OCI-LY7 (cell line): Measurements from ENCODE around the gene ABHD1. TPM values are rescaled to one million over a fixed set of nuclear protein-coding genes. Genes with fewer than 3 reads are reported as not detected.

Experiments
- BruUV-seq: library from RNA; stranded (reverse); fragments of 400-500 nt; replicated peaks from 2 replicates; lab custom pipeline; 2021; lab: Mats Ljungman, UMichigan
- CTCF ChIA-PET: fragments of 300-600 bp; sonication (Branson Sonifier 250); formaldehyde crosslinking; loops from one replicate; lab custom pipeline; 2022; ENCODE audit warnings: antibody characterized with exemption; ENCODE audit not compliant: unreplicated experiment; lab: Charles Lee
- POLR2A ChIA-PET: fragments of 300-600 bp; sonication (Branson Sonifier 250); formaldehyde crosslinking; loops from one replicate; lab custom pipeline; 2022; ENCODE audit warnings: antibody characterized with exemption; lab: Charles Lee
- DNase-seq: peaks from one replicate; pipeline ENCODE4 v3.0.0-alpha.2; 2015; ENCODE audit warnings: low spot score
- H2AFZ ChIP-seq: fragments of 200-600 bp; sonication (generic), shearing (Covaris generic); 2 replicates; pipeline ENCODE4 v1.6.1; 2014; ENCODE audit warnings: mild to moderate bottlenecking, antibody characterized with exemption, low read length, moderate library complexity
- H3K27ac ChIP-seq: fragments of 200-600 bp; sonication (generic); 2 replicates; pipeline ENCODE4 v1.5.1; 2014; ENCODE audit warnings: mixed run types, low read depth, mild to moderate bottlenecking, moderate library complexity, low read length, inconsistent platforms; ENCODE audit not compliant: poor library complexity, severe bottlenecking
- H3K36me3 ChIP-seq: fragments of 200-600 bp; sonication (generic); 2 replicates; pipeline ENCODE4 v1.6.1; 2014; ENCODE audit warnings: mild to moderate bottlenecking, antibody characterized with exemption, low read length, moderate library complexity, mixed read lengths; ENCODE audit not compliant: insufficient read depth
- H3K4me1 ChIP-seq: fragments of 200-600 bp; sonication (generic); 2 replicates; pipeline ENCODE4 v1.5.1; 2014; ENCODE audit warnings: mild to moderate bottlenecking, low read length; ENCODE audit not compliant: insufficient read depth, poor library complexity, severe bottlenecking
- H3K4me2 ChIP-seq: fragments of 200-600 bp; sonication (generic); 2 replicates; pipeline ENCODE4 v1.6.1; 2014; ENCODE audit warnings: mild to moderate bottlenecking, low read length
- H3K4me3 ChIP-seq: fragments of 200-600 bp; sonication (generic); 2 replicates; pipeline ENCODE4 v1.5.1; 2014; ENCODE audit warnings: mild to moderate bottlenecking, low read depth, low read length; ENCODE audit not compliant: poor library complexity, severe bottlenecking
- H3K79me2 ChIP-seq: fragments of 200-600 bp; sonication (generic); 2 replicates; pipeline ENCODE4 v1.6.1; 2016; ENCODE audit warnings: low read depth, mild to moderate bottlenecking, low read length, moderate library complexity, mixed read lengths; ENCODE audit not compliant: insufficient read depth
- H3K9me2 ChIP-seq: fragments of 200-600 bp; sonication (generic); 2 replicates; pipeline ENCODE4 v1.6.1; 2016; ENCODE audit warnings: mild to moderate bottlenecking, low read length, mixed read lengths; ENCODE audit not compliant: insufficient read depth
- H3K9me3 ChIP-seq: fragments of 200-600 bp; sonication (generic); 2 replicates; pipeline ENCODE4 v1.6.1; 2014; ENCODE audit warnings: mild to moderate bottlenecking, mixed run types, low read length, mixed read lengths
- H4K20me1 ChIP-seq: fragments of 200-600 bp; sonication (generic); 2 replicates; pipeline ENCODE4 v1.6.1; 2014; ENCODE audit warnings: mild to moderate bottlenecking, antibody characterized with exemption, low read length, moderate library complexity, mixed read lengths; ENCODE audit not compliant: insufficient read depth
- EZH2phosphoT487 ChIP-seq: fragments of 200-600 bp; sonication (generic); IDR thresholded peaks from 2 replicates; pipeline ENCODE4 v1.6.1; 2018; ENCODE audit warnings: low read depth, borderline replicate concordance, mild to moderate bottlenecking, mixed run types, antibody characterized with exemption, low read length, moderate library complexity, mixed read lengths
- intact Hi-C: fragments of 100-400 bp; cut with micrococcal nuclease; formaldehyde crosslinking; loops from one replicate; pipeline ENCODE4 v1.10.0; 2022; ENCODE audit not compliant: unreplicated experiment
- total RNA-seq, 2 experiments: library from RNA; depleted of rRNA in 1 of 2; stranded (reverse); fragments of >200 nt in 1 of 2; shearing (Covaris generic) in 1 of 2; gene quantifications; 2 replicates each; pipeline ENCODE4 v1.2.3, GENCODE V29; 2014 to 2022
- TF ChIP-seq, protein P1 (sequence below): fragments of 200-600 bp; sonication (generic); conservative IDR thresholded peaks from 2 replicates; pipeline ENCODE4 v1.5.1; 2014; ENCODE audit warnings: mild to moderate bottlenecking, antibody characterized with exemption, low read length, moderate library complexity, mixed read lengths

Gene ABHD1
- total RNA-seq, 2 experiments from 2014 or later: not detected

DNA sequence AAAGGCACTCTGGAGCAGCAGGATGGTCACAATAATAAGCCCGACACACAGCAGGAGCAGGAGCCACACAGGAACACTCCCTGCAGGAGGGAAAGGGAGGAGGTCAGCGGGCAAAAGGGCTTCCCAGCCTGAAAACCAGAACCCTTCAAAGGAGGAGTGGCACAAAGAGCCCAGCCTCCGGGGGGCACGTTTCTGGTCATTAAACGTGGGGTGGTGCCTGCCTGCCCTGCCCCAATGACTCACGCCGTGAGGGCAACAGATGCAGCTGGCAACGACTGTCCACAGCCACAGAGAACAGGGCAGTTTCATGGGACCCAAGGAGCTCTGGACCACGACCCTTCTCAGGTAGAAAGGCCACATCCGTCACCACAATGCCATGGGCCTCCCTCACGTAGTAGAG is 7.8 kb downstream of the ABHD1 start:
- CTCF ChIA-PET: interaction anchor here (0.5 kb wide), 1 partner anchor 45 kb away, joined by 3 read pairs; the partner anchor contains the start of gene KHK
- BruUV-seq: no TSS peak
- POLR2A ChIA-PET: interaction anchor here (1.0 kb wide), 2 partner anchors 10 to 23 kb away, joined by 3 to 5 read pairs; no protein-coding TSS in a partner anchor
- no peak overlapping the region for H3K4me2 ChIP-seq
- no peak overlapping the region for H2AFZ ChIP-seq
- H3K4me3 ChIP-seq: no peak overlapping the region
- H3K36me3 ChIP-seq: peaks cover 56% of the 10 kb centered on the region
- peaks cover 5% of the 10 kb centered on the region; the same call in 1 of the 2 replicates for H4K20me1 ChIP-seq
- no peaks in the 10 kb centered on the region for H3K9me2 ChIP-seq
- peaks cover 20% of the 10 kb centered on the region for H3K4me1 ChIP-seq
- H3K79me2 ChIP-seq: peaks cover 20% of the 10 kb centered on the region
- intact Hi-C loops: loop anchor here (5.0 kb wide), 1 partner anchor 81 kb away; the partner anchor contains the start of genes ATRAID and SLC5A6
- H3K27ac ChIP-seq: no peak overlapping the region
- no peaks in the 10 kb centered on the region for H3K9me3 ChIP-seq
- no peak for TF ChIP-seq EZH2phosphoT487
- TF ChIP-seq, protein P1, sequence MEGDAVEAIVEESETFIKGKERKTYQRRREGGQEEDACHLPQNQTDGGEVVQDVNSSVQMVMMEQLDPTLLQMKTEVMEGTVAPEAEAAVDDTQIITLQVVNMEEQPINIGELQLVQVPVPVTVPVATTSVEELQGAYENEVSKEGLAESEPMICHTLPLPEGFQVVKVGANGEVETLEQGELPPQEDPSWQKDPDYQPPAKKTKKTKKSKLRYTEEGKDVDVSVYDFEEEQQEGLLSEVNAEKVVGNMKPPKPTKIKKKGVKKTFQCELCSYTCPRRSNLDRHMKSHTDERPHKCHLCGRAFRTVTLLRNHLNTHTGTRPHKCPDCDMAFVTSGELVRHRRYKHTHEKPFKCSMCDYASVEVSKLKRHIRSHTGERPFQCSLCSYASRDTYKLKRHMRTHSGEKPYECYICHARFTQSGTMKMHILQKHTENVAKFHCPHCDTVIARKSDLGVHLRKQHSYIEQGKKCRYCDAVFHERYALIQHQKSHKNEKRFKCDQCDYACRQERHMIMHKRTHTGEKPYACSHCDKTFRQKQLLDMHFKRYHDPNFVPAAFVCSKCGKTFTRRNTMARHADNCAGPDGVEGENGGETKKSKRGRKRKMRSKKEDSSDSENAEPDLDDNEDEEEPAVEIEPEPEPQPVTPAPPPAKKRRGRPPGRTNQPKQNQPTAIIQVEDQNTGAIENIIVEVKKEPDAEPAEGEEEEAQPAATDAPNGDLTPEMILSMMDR: no peak
- DNase-seq: no peak

DNA sequence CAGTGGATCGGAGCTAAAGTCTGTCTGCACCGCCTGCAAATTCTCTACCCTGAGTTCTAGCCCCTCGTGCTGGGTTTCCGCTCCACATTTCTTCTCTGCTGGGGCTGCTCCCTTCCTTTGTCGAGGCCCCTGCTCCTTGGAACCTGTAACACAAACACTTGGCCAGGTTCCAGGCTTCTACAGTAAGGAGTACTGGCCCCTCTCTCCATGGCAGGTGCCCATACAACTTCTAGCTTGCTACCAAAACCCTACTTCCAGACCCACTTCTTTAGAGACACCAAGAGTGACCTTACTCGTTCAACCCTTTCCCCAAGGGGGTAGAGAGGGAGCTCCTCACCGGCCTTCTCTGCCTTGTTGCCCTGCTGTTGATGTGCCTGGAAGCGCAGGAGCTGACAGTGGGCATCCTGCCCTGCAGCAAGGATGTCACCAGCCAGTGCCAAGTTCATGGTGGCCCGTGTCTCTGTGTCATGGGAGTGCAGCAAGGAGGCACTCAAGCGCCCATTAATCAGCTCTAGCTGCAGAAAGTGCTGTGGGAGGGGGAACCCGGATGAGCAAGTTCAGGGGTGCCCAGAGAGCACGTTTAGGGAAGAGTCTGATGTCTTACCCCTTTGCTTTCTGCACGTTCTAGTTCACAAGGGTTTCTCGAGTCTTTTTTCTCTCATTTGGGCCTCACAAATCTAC is 9.7 kb downstream of the ABHD1 start:
- Histone ChIP-seq H3K4me2 (peak overlapping the region; percentile 99), H3K27ac (peak overlapping the region; percentile 68), H4K20me1 (peaks cover 5% of the 10 kb centered on the region; the same call in 1 of the 2 replicates), H3K36me3 (peaks cover 52% of the 10 kb centered on the region), H3K9me3 (no peaks in the 10 kb centered on the region), H3K4me3 (peak overlapping the region; percentile 96), H2AFZ (no peak overlapping the region; the same call in 1 of the 2 replicates), H3K9me2 (no peaks in the 10 kb centered on the region), H3K4me1 (peaks cover 20% of the 10 kb centered on the region), H3K79me2 (peaks cover 20% of the 10 kb centered on the region)
- POLR2A ChIA-PET: interaction anchor here (1.0 to 2.2 kb wide), 10 partner anchors 26 to 130 kb away, joined by 3 to 13 read pairs (median 4); partner anchors contain the start of genes ATRAID, SLC30A3 and SLC5A6
- CTCF ChIA-PET: interaction anchor here (0.6 to 1.7 kb wide), 11 partner anchors 8 to 288 kb away, joined by 3 to 18 read pairs (median 4); no protein-coding TSS in a partner anchor
- DNase-seq: no peak
- intact Hi-C loops: loop anchor here (5.0 kb wide), 1 partner anchor 79 kb away; the partner anchor contains the start of genes ATRAID and SLC5A6
- TF ChIP-seq, protein P1: no peak
- TSS peak; percentile 51 for BruUV-seq
